Lower leg skin (tissue), 4 donors: ENCODE data around the gene OBSCN. TPM values are rescaled to one million over a fixed set of nuclear protein-coding genes. Genes with fewer than 3 reads are reported as not detected.

Experiments
- DNase-seq, 2 donors: peaks; one replicate each; pipeline ENCODE4 v3.0.0-alpha.2; 2019; ENCODE audit warnings: low spot score in 2 of 2
- H3K4me3 ChIP-seq: fragments of 200-600 bp; sonication (generic); 2 replicates; pipeline ENCODE4 v1.5.1; 2017; ENCODE audit warnings: mild to moderate bottlenecking, low read depth; ENCODE audit not compliant: poor library complexity, severe bottlenecking
- POLR2A ChIP-seq, 2 donors: fragments of 450-650 bp; IDR thresholded peaks; one replicate each; pipeline ENCODE4 v1.6.1; 2016 to 2017; ENCODE audit warnings: antibody characterized with exemption in 2 of 2, mild to moderate bottlenecking in 1 of 2, moderate library complexity in 1 of 2
- WGBS, 2 donors: methylation state at CpG; one replicate each; pipeline ENCODE4 v1.1.5; 2018; 5-methylcytosine and 5-hydroxymethylcytosine counted together
- intact Hi-C: fragments of 100-400 bp; cut with DNase I; formaldehyde crosslinking; loops from one replicate; pipeline ENCODE4 v1.15.0; 2023; ENCODE audit warnings: low total_unique reads
- total RNA-seq, 4 donors: library from RNA; depleted of rRNA; stranded (reverse); fragments of >200 nt; gene quantifications; one replicate each; pipeline ENCODE4 v1.1.0, GENCODE V29; 2016
- TF ChIP-seq, protein P1 (sequence below), 3 donors: fragments of 450-650 bp; IDR thresholded peaks; one replicate each; pipeline ENCODE4 v1.5.1; 2016; ENCODE audit warnings: antibody characterized with exemption in 3 of 3, mild to moderate bottlenecking in 3 of 3, moderate library complexity in 2 of 3

Gene OBSCN
- total RNA-seq, 4 donors from 2014 or later: 7.4 to 39.2 (median 18.5) TPM

DNA sequence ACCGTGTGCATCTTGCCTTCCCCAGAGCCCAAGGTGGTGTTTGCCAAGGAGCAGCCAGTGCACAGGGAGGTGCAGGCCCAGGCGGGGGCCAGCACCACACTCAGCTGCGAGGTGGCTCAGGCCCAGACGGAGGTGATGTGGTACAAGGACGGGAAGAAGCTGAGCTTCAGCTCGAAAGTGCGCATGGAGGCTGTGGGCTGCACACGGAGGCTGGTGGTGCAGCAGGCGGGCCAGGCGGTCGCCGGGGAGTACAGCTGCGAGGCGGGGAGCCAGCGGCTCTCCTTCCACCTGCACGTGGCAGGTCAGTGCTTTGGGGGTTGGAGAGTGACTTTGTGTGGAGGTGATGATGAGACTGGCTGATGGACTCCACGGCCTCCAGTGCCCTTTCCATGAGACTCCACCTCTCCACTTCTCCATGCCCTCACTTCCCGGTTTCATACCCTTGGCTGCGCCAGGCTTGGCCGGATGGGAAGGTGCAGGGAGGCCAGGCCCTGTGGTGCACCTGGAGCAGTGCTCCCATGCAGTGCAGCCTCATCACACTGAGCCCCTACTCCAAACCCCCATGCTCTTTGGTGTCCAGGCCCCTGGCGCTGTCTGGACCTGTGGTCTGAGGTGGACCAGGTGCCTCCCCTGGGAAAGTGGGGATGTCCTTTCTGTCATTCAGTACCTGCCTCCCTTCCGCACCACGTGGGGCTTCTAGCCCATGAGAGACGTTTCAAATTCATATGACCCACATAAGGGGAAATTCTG is 49.0 kb downstream of the OBSCN start:
- no peak overlapping the region for H3K4me3 ChIP-seq
- intact Hi-C loops: no loop called here
- no peak for TF ChIP-seq POLR2A (IDR thresholded peaks at IDR 0.05)
- TF ChIP-seq, protein P1, sequence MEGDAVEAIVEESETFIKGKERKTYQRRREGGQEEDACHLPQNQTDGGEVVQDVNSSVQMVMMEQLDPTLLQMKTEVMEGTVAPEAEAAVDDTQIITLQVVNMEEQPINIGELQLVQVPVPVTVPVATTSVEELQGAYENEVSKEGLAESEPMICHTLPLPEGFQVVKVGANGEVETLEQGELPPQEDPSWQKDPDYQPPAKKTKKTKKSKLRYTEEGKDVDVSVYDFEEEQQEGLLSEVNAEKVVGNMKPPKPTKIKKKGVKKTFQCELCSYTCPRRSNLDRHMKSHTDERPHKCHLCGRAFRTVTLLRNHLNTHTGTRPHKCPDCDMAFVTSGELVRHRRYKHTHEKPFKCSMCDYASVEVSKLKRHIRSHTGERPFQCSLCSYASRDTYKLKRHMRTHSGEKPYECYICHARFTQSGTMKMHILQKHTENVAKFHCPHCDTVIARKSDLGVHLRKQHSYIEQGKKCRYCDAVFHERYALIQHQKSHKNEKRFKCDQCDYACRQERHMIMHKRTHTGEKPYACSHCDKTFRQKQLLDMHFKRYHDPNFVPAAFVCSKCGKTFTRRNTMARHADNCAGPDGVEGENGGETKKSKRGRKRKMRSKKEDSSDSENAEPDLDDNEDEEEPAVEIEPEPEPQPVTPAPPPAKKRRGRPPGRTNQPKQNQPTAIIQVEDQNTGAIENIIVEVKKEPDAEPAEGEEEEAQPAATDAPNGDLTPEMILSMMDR (IDR thresholded peaks at IDR 0.05): no peak
- no peak for DNase-seq
- 93 to 96% methylated on average over 24 of the region's 24 CpGs for WGBS, 2 donors

GRCh38 chr1:228258486-228258885 is 50.6 kb downstream of the OBSCN start:
- TF ChIP-seq POLR2A (IDR thresholded peaks at IDR 0.05): no peak
- TF ChIP-seq, protein P1 (IDR thresholded peaks at IDR 0.05): no peak
- no peak overlapping the region for H3K4me3 ChIP-seq
- WGBS, 2 donors: 94 to 100% methylated on average over 1 of the region's 1 CpG
- intact Hi-C loops: no loop called here
- DNase-seq: no peak

GRCh38 chr1:228259368-228259894 is 51.6 kb downstream of the OBSCN start:
- no peak for DNase-seq
- no peak overlapping the region for H3K4me3 ChIP-seq
- intact Hi-C loops: no loop called here
- WGBS, 2 donors: 94 to 99% methylated on average over 9 of the region's 9 CpGs
- TF ChIP-seq POLR2A (IDR thresholded peaks at IDR 0.05): no peak
- TF ChIP-seq, protein P1 (IDR thresholded peaks at IDR 0.05): no peak

- no peak for DNase-seq
- H3K4me3 ChIP-seq: no peak overlapping the region
- WGBS, 2 donors: 74 to 88% methylated on average over 3 of the region's 3 CpGs
- TF ChIP-seq, protein P1 (IDR thresholded peaks at IDR 0.05): no peak
- TF ChIP-seq POLR2A (IDR thresholded peaks at IDR 0.05): no peak
- intact Hi-C loops: no loop called here
Measured at GRCh38 chr1:228259951-228260350, 52.1 kb downstream of the OBSCN start.

GRCh38 chr1:228261706-228262105 is 53.9 kb downstream of the OBSCN start:
- TF ChIP-seq, protein P1 (IDR thresholded peaks at IDR 0.05): no peak
- TF ChIP-seq POLR2A (IDR thresholded peaks at IDR 0.05): no peak
- H3K4me3 ChIP-seq: no peak overlapping the region
- intact Hi-C loops: no loop called here
- 24 to 73% methylated on average over 1 of the region's 1 CpG for WGBS, 2 donors
- DNase-seq: no peak
